ENCODE measurements around the gene TMED1. TPM values are rescaled to one million over a fixed set of nuclear protein-coding genes. Genes with fewer than 3 reads are reported as not detected.

The TMED1 gene
- polyA plus RNA-seq, 1 donor (not counting 4 experiments of a cell fraction or from before 2014, with no cell fraction given), result 18.2 TPM

- FAIRE-seq (no peak), DNase-seq (ENCODE audit: low read depth, low spot score) (no peak)
- no peak for TF ChIP-seq CTCF (optimal IDR thresholded peaks at IDR 0.05 in 1 of 3, IDR thresholded peaks at IDR 0.05 in 1 of 3, conservative IDR thresholded peaks at IDR 0.05 in 1 of 3; ENCODE audit: extremely low read depth in 1 of 3, insufficient read depth in 2 of 3, low read length in 3 of 3)
- TF ChIP-seq EZH2 (IDR thresholded peaks at IDR 0.05; ENCODE audit: low read length), result no peak
- no peak overlapping the region for H3K4me3 ChIP-seq (ENCODE audit: control insufficient read depth in 2 of 3, extremely low read depth in 1 of 3, insufficient read depth in 2 of 3, low read depth in 1 of 3, low read length in 3 of 3)
- H3K36me3 ChIP-seq (ENCODE audit: control insufficient read depth in 2 of 2, extremely low read depth in 1 of 2, insufficient read depth in 2 of 2, low read length in 2 of 2), result peaks cover 7 to 16% of the 10 kb centered on the region in 2 experiments
- H3K9ac ChIP-seq (ENCODE audit: control insufficient read depth, extremely low read depth, insufficient read depth, low read length), result no peak overlapping the region
- peaks cover 2% of the 10 kb centered on the region for H4K20me1 ChIP-seq (ENCODE audit: control insufficient read depth, extremely low read depth, insufficient read depth, low read length)
- H3K27me3 ChIP-seq (ENCODE audit: control insufficient read depth, extremely low read depth, insufficient read depth, low read length), result no peaks in the 10 kb centered on the region
- no peaks in the 10 kb centered on the region for H3K9me3 ChIP-seq (ENCODE audit: control insufficient read depth, low read depth, low read length)
- dilution Hi-C loops (cut with MboI; ENCODE audit: extremely low pct_ligation_motif_present, low sequenced_read_pairs), result no loop called here
- no peak overlapping the region for H3K27ac ChIP-seq (ENCODE audit: control insufficient read depth, insufficient read depth, low read length)
- no peak overlapping the region for H3K4me2 ChIP-seq (ENCODE audit: control insufficient read depth, extremely low read depth, insufficient read depth, low read depth, low read length)
- no peaks in the 10 kb centered on the region for H3K79me2 ChIP-seq (ENCODE audit: control insufficient read depth, insufficient read depth, low read length)
- no peaks in the 10 kb centered on the region for H3K9me1 ChIP-seq (ENCODE audit: control insufficient read depth, extremely low read depth, insufficient read depth, low read length)
- H2AFZ ChIP-seq (ENCODE audit: control insufficient read depth, low read length), result no peak overlapping the region
- peaks cover 15% of the 10 kb centered on the region for H3K4me1 ChIP-seq (ENCODE audit: control insufficient read depth, extremely low read depth, insufficient read depth, low read length)
These were observed 24.5 kb downstream of the TMED1 start for GRCh38 chr19:10811391-10812111.

- Histone ChIP-seq H3K27me3 (ENCODE audit: control insufficient read depth, extremely low read depth, insufficient read depth, low read length) (no peaks in the 10 kb centered on the region), H3K9me1 (ENCODE audit: control insufficient read depth, extremely low read depth, insufficient read depth, low read length) (no peaks in the 10 kb centered on the region), H3K4me1 (ENCODE audit: control insufficient read depth, extremely low read depth, insufficient read depth, low read length) (peaks cover 15% of the 10 kb centered on the region), H3K4me3 (ENCODE audit: control insufficient read depth in 2 of 3, extremely low read depth in 1 of 3, insufficient read depth in 2 of 3, low read depth in 1 of 3, low read length in 3 of 3) (no peak overlapping the region), H3K9ac (ENCODE audit: control insufficient read depth, extremely low read depth, insufficient read depth, low read length) (no peak overlapping the region), H2AFZ (ENCODE audit: control insufficient read depth, low read length) (no peak overlapping the region), H3K36me3 (ENCODE audit: control insufficient read depth in 2 of 2, extremely low read depth in 1 of 2, insufficient read depth in 2 of 2, low read length in 2 of 2) (peaks cover 8 to 13% of the 10 kb centered on the region in 2 experiments), H3K9me3 (ENCODE audit: control insufficient read depth, low read depth, low read length) (no peaks in the 10 kb centered on the region), H3K27ac (ENCODE audit: control insufficient read depth, insufficient read depth, low read length) (peak overlapping the region; percentile 38), H3K4me2 (ENCODE audit: control insufficient read depth, extremely low read depth, insufficient read depth, low read depth, low read length) (no peak overlapping the region), H4K20me1 (ENCODE audit: control insufficient read depth, extremely low read depth, insufficient read depth, low read length) (no peaks in the 10 kb centered on the region), H3K79me2 (ENCODE audit: control insufficient read depth, insufficient read depth, low read length) (no peaks in the 10 kb centered on the region)
- FAIRE-seq (no peak), DNase-seq (ENCODE audit: low read depth, low spot score) (no peak)
- TF ChIP-seq EZH2 (IDR thresholded peaks at IDR 0.05; ENCODE audit: low read length) (no peak), CTCF (optimal IDR thresholded peaks at IDR 0.05 in 1 of 3, IDR thresholded peaks at IDR 0.05 in 1 of 3, conservative IDR thresholded peaks at IDR 0.05 in 1 of 3; ENCODE audit: extremely low read depth in 1 of 3, insufficient read depth in 2 of 3, low read length in 3 of 3) (no peak)
- dilution Hi-C loops (cut with MboI; ENCODE audit: extremely low pct_ligation_motif_present, low sequenced_read_pairs), result no loop called here
These were observed 26.2 kb downstream of the TMED1 start for GRCh38 chr19:10809651-10810285.
